Left ventricle myocardium inferior (tissue), 1 donor: ENCODE data around the gene ABLIM1. TPM values are rescaled to one million over a fixed set of nuclear protein-coding genes. Genes with fewer than 3 reads are reported as not detected.

Experiments used
- DNase-seq: peaks from one replicate; pipeline ENCODE4 v3.0.0-alpha.2; 2020
- H3K27ac ChIP-seq: fragments of 200-600 bp; replicated peaks from 2 replicates; pipeline ENCODE4 v1.8.0; 2021
- H3K27me3 ChIP-seq: fragments of 200-600 bp; 2 replicates; pipeline ENCODE4 v1.8.0; 2021; ENCODE audit warnings: low read depth
- H3K36me3 ChIP-seq: fragments of 200-600 bp; 2 replicates; pipeline ENCODE4 v1.8.0; 2021
- H3K4me1 ChIP-seq: fragments of 200-600 bp; 2 replicates; pipeline ENCODE4 v1.8.0; 2021
- H3K4me3 ChIP-seq: fragments of 200-600 bp; 2 replicates; pipeline ENCODE4 v1.8.0; 2021; ENCODE audit warnings: mild to moderate bottlenecking, moderate library complexity
- H3K9me3 ChIP-seq: fragments of 200-600 bp; replicated peaks from 2 replicates; pipeline ENCODE4 v1.8.0; 2021
- CTCF ChIP-seq: fragments of 200-600 bp; IDR thresholded peaks from 2 replicates; pipeline ENCODE4 v1.8.0; 2021; ENCODE audit warnings: antibody characterized with exemption, mild to moderate bottlenecking, borderline replicate concordance
- intact Hi-C: fragments of 100-400 bp; cut with micrococcal nuclease; formaldehyde crosslinking; loops from one replicate; pipeline ENCODE4 v1.11.0; 2022
- total RNA-seq: library from RNA; stranded (reverse); fragmentation: NEBNext Ultra II Directional; extraction: Animal tissue kit (Norgen Biotek cat#: 25700); gene quantifications from one replicate; pipeline ENCODE4 v1.2.1, GENCODE V29; 2021
- donor health status: DM: no; HTN: yes; CAD: no; lungs with severe emphysema.

Gene ABLIM1
- total RNA-seq, 1 donor from 2014 or later: 674 TPM

GRCh38 chr10:114538181-114538906 lies 119.7 kb downstream of the ABLIM1 start:
- no peak overlapping the region for H3K4me3 ChIP-seq
- H3K27ac ChIP-seq: peak overlapping the region; percentile 82
- no peaks in the 10 kb centered on the region for H3K9me3 ChIP-seq
- no peaks in the 10 kb centered on the region for H3K27me3 ChIP-seq
- intact Hi-C loops: no loop called here
- no peak for DNase-seq
- H3K4me1 ChIP-seq: peaks cover 61% of the 10 kb centered on the region
- peaks cover 48% of the 10 kb centered on the region for H3K36me3 ChIP-seq
- TF ChIP-seq CTCF: no peak

DNA sequence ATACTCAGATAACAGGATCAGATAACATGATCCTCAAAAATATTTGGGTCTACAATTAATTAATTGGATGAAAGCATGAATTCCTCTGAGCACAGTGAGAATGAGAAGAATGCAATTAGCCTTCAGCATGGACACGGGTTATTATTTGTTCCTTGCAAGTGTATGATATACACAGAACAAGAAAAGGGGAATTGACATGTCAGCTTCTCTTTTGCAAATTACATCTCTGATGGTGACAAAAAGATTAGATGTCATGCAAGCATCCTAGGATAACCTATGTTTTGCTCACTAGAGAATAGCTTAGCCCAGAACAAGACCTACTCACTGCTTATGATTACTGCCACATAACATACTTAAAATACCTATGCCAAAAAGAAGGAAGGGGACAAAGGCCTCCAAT lies 120.3 kb downstream of the ABLIM1 start:
- no peak for TF ChIP-seq CTCF
- H3K27me3 ChIP-seq: no peaks in the 10 kb centered on the region
- H3K4me1 ChIP-seq: peaks cover 59% of the 10 kb centered on the region
- peak overlapping the region; percentile 82 for H3K27ac ChIP-seq
- no peak for DNase-seq
- no peaks in the 10 kb centered on the region for H3K9me3 ChIP-seq
- peaks cover 48% of the 10 kb centered on the region for H3K36me3 ChIP-seq
- intact Hi-C loops: no loop called here
- H3K4me3 ChIP-seq: no peak overlapping the region

GRCh38 chr10:114534571-114534981 lies 123.5 kb downstream of the ABLIM1 start:
- Histone ChIP-seq H3K4me1 (peaks cover 33% of the 10 kb centered on the region), H3K36me3 (peaks cover 61% of the 10 kb centered on the region), H3K27me3 (no peaks in the 10 kb centered on the region), H3K9me3 (no peaks in the 10 kb centered on the region), H3K27ac (peak overlapping the region; percentile 18), H3K4me3 (no peak overlapping the region)
- intact Hi-C loops: no loop called here
- no peak for TF ChIP-seq CTCF
- DNase-seq: no peak

DNA sequence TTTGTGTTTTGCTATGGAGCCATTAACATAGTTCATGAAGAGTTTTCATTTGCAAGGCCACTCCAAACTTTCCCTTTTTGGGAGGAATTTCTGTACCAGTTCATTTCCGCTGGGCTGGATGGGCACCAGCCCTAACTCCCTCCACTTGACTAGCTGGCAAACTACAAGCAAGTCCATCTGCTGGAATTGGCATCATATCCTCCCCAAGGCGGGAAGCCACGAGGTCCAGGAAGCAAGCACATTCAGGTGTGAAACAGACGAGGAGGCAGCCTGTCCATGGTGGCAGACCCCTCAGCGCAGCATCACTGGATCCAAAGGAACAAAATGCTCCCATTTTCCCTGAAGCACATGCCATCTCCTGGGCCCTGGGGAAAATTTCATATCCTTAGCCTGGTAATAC lies 125.8 kb downstream of the ABLIM1 start:
- Histone ChIP-seq H3K4me3 (no peak overlapping the region), H3K27me3 (no peaks in the 10 kb centered on the region), H3K36me3 (peaks cover 65% of the 10 kb centered on the region), H3K27ac (no peak overlapping the region), H3K4me1 (peaks cover 33% of the 10 kb centered on the region), H3K9me3 (no peaks in the 10 kb centered on the region)
- DNase-seq: no peak
- intact Hi-C loops: no loop called here
- TF ChIP-seq CTCF: no peak

- TF ChIP-seq CTCF: no peak
- Histone ChIP-seq H3K9me3 (no peaks in the 10 kb centered on the region), H3K4me1 (peaks cover 81% of the 10 kb centered on the region), H3K27me3 (no peaks in the 10 kb centered on the region), H3K27ac (peak overlapping the region; percentile 75), H3K4me3 (peak overlapping the region; percentile 58), H3K36me3 (peaks cover 16% of the 10 kb centered on the region)
- DNase-seq: peak; percentile 64
- intact Hi-C loops: no loop called here
Measured at GRCh38 chr10:114526504-114527238, 131.4 kb downstream of the ABLIM1 start.
